PFSK-1 (cell line): Measurements from ENCODE around the gene ODF2.

Experiments
- POLR2AphosphoS5 ChIP-seq: IDR thresholded peaks from 2 replicates; pipeline ENCODE4 v1.6.1; 2012; ENCODE audit warnings: low read depth, mild to moderate bottlenecking, control low read depth, low read length, moderate library complexity
- TAF1 ChIP-seq: IDR thresholded peaks from 2 replicates; pipeline ENCODE4 v1.6.1; 2012; ENCODE audit warnings: low read length, control low read depth, borderline replicate concordance; ENCODE audit not compliant: insufficient read depth

- TF ChIP-seq TAF1: no peak
- no peak for TF ChIP-seq POLR2AphosphoS5
These were observed 39.8 kb upstream of the ODF2 start for GRCh38 chr9:128416014-128416413.
